Neural cell (in vitro differentiated cells): ENCODE data around the gene CDH1. TPM values are rescaled to one million over a fixed set of nuclear protein-coding genes. Genes with fewer than 3 reads are reported as not detected.

Experiments used
- H2AFZ ChIP-seq: fragments of 200-600, 300-800 bp; sonication (generic), shearing (Covaris generic); 2 replicates; pipeline ENCODE4 v1.6.0; 2014; ENCODE audit warnings: low read depth, mild to moderate bottlenecking, antibody characterized with exemption, low read length, moderate library complexity
- H3F3A ChIP-seq: fragments of 200-600 bp; shearing (Covaris generic); 2 replicates; pipeline ENCODE4 v1.6.1; 2016; ENCODE audit warnings: mild to moderate bottlenecking, moderate library complexity, mixed read lengths, antibody characterized with exemption, low read length; ENCODE audit not compliant: insufficient read depth, poor library complexity, severe bottlenecking
- H3K27ac ChIP-seq: fragments of 200-600, 300-800 bp; sonication (generic), shearing (Covaris generic); 2 replicates; pipeline ENCODE4 v1.5.1; 2014; ENCODE audit warnings: mild to moderate bottlenecking, low read length, moderate library complexity
- H3K27me3 ChIP-seq: fragments of 300-800, 200-600 bp; sonication (generic), shearing (Covaris generic); 2 replicates; pipeline ENCODE4 v1.6.0; 2014; ENCODE audit warnings: mild to moderate bottlenecking, low read depth, low read length, moderate library complexity; ENCODE audit not compliant: insufficient read depth
- H3K36me3 ChIP-seq: fragments of 300-800, 200-600 bp; sonication (generic), shearing (Covaris generic); 2 replicates; pipeline ENCODE4 v1.5.1; 2014; ENCODE audit warnings: mild to moderate bottlenecking, antibody characterized with exemption, low read length, moderate library complexity; ENCODE audit not compliant: insufficient read depth
- H3K4me2 ChIP-seq: fragments of 300-800, 200-600 bp; sonication (generic), shearing (Covaris generic); 2 replicates; pipeline ENCODE4 v1.6.0; 2014; ENCODE audit warnings: mild to moderate bottlenecking, low read length
- H3K4me3 ChIP-seq: fragments of 300-800, 200-600 bp; sonication (generic), shearing (Covaris generic); 2 replicates; pipeline ENCODE4 v1.5.1; 2014; ENCODE audit warnings: mild to moderate bottlenecking, low read length, moderate library complexity
- H3K79me2 ChIP-seq: fragments of 200-600 bp; shearing (Covaris generic); replicated peaks from 2 replicates; pipeline ENCODE4 v1.6.0; 2014; ENCODE audit warnings: mild to moderate bottlenecking, low read length, moderate library complexity; ENCODE audit not compliant: insufficient read depth
- H3K9ac ChIP-seq: fragments of 300-800, 200-600 bp; sonication (generic), shearing (Covaris generic); 2 replicates; pipeline ENCODE4 v1.6.1; 2016; ENCODE audit warnings: mild to moderate bottlenecking, low read length, mixed read lengths
- H3K9me2 ChIP-seq: fragments of 200-600 bp; shearing (Covaris generic); 2 replicates; pipeline ENCODE4 v1.6.1; 2016; ENCODE audit warnings: mild to moderate bottlenecking, low read length, mixed read lengths; ENCODE audit not compliant: insufficient read depth
- H3K9me3 ChIP-seq: fragments of 200-600, 300-800 bp; sonication (generic), shearing (Covaris generic); 2 replicates; pipeline ENCODE4 v1.6.1; 2016; ENCODE audit warnings: mild to moderate bottlenecking, mixed run types, low read length, moderate library complexity, mixed read lengths
- H4K20me1 ChIP-seq: fragments of 200-600 bp; shearing (Covaris generic); 2 replicates; pipeline ENCODE4 v1.6.1; 2016; ENCODE audit warnings: mild to moderate bottlenecking, mixed run types; ENCODE audit not compliant: insufficient read depth
- CTCF ChIP-seq: fragments of 450-650 bp; IDR thresholded peaks from 2 replicates; pipeline ENCODE4 v1.5.1; 2014; ENCODE audit warnings: antibody characterized with exemption, mild to moderate bottlenecking, moderate library complexity; ENCODE audit not compliant: poor library complexity, severe bottlenecking
- EP300 ChIP-seq: fragments of 450-650 bp; conservative IDR thresholded peaks from 2 replicates; pipeline ENCODE4 v1.6.1; 2014; ENCODE audit warnings: antibody characterized with exemption, mild to moderate bottlenecking, moderate library complexity; ENCODE audit not compliant: poor library complexity, severe bottlenecking
- EZH2 ChIP-seq: fragments of 200-600, 300-800 bp; shearing (Covaris generic), sonication (generic); IDR thresholded peaks from 2 replicates; pipeline ENCODE4 v1.6.1; 2014; ENCODE audit warnings: antibody characterized with exemption, low read length, borderline replicate concordance, mild to moderate bottlenecking; ENCODE audit not compliant: insufficient read depth, poor library complexity, severe bottlenecking
- MXI1 ChIP-seq: fragments of 450-650 bp; conservative IDR thresholded peaks from 2 replicates; pipeline ENCODE4 v1.6.1; 2014; ENCODE audit warnings: antibody characterized with exemption, mild to moderate bottlenecking; ENCODE audit not compliant: poor library complexity, severe bottlenecking
- POLR2AphosphoS5 ChIP-seq: IDR thresholded peaks from 2 replicates; pipeline ENCODE4 v1.6.1; 2012
- RAD21 ChIP-seq: fragments of 450-650 bp; conservative IDR thresholded peaks from 2 replicates; pipeline ENCODE4 v1.6.1; 2014; ENCODE audit warnings: antibody characterized with exemption, mild to moderate bottlenecking, moderate library complexity
- REST ChIP-seq: IDR thresholded peaks from 2 replicates; pipeline ENCODE4 v1.6.1; 2012; ENCODE audit warnings: borderline replicate concordance
- SMC3 ChIP-seq: fragments of 450-650 bp; conservative IDR thresholded peaks from 2 replicates; pipeline ENCODE4 v1.6.1; 2014; ENCODE audit warnings: antibody characterized with exemption, mild to moderate bottlenecking, moderate library complexity; ENCODE audit not compliant: poor library complexity
- TAF1 ChIP-seq: IDR thresholded peaks from 2 replicates; pipeline ENCODE4 v1.6.1; 2012; ENCODE audit warnings: low read depth
- polyA plus RNA-seq: library from polyadenylated mRNA; depleted of rRNA; stranded (reverse); fragments of >200 nt; gene quantifications from 2 replicates; pipeline ENCODE4 v1.2.3, GENCODE V29; 2014

Gene CDH1
- polyA plus RNA-seq, 1 donor from 2014 or later, result 1.2 TPM

- Histone ChIP-seq H3K9ac (no peak overlapping the region), H3F3A (no peaks in the 10 kb centered on the region), H3K4me2 (no peak overlapping the region), H3K79me2 (no peaks in the 10 kb centered on the region), H4K20me1 (no peaks in the 10 kb centered on the region), H2AFZ (no peak overlapping the region), H3K9me2 (no peaks in the 10 kb centered on the region), H3K27me3 (no peaks in the 10 kb centered on the region), H3K4me3 (no peak overlapping the region), H3K9me3 (no peaks in the 10 kb centered on the region), H3K36me3 (no peaks in the 10 kb centered on the region), H3K27ac (no peak overlapping the region)
- no peak for TF ChIP-seq SMC3
These were observed 12.3 kb downstream of the CDH1 start for GRCh38 chr16:68749432-68749831.

GRCh38 chr16:68750193-68750695 lies 13.2 kb downstream of the CDH1 start:
- H3K36me3 ChIP-seq, result no peaks in the 10 kb centered on the region
- no peak overlapping the region for H3K27ac ChIP-seq
- no peaks in the 10 kb centered on the region for H3K9me2 ChIP-seq
- H3K9me3 ChIP-seq, result no peaks in the 10 kb centered on the region
- TF ChIP-seq REST (no peak), EP300 (no peak), EZH2 (no peak), CTCF (no peak), MXI1 (no peak), RAD21 (no peak), POLR2AphosphoS5 (no peak), SMC3 (no peak), TAF1 (no peak)
- no peaks in the 10 kb centered on the region for H3F3A ChIP-seq
- no peak overlapping the region for H3K4me2 ChIP-seq
- no peaks in the 10 kb centered on the region for H3K27me3 ChIP-seq
- H4K20me1 ChIP-seq, result no peaks in the 10 kb centered on the region
- no peak overlapping the region for H3K4me3 ChIP-seq
- no peaks in the 10 kb centered on the region for H3K79me2 ChIP-seq
- no peak overlapping the region for H3K9ac ChIP-seq
- no peak overlapping the region for H2AFZ ChIP-seq

- Histone ChIP-seq H3K4me3 (no peak overlapping the region), H3F3A (no peaks in the 10 kb centered on the region), H3K4me2 (no peak overlapping the region), H3K9me3 (no peaks in the 10 kb centered on the region), H4K20me1 (no peaks in the 10 kb centered on the region), H3K36me3 (no peaks in the 10 kb centered on the region), H3K27me3 (no peaks in the 10 kb centered on the region), H3K79me2 (no peaks in the 10 kb centered on the region), H3K27ac (no peak overlapping the region), H3K9me2 (no peaks in the 10 kb centered on the region), H2AFZ (no peak overlapping the region), H3K9ac (no peak overlapping the region)
- no peak for TF ChIP-seq RAD21
- no peak for TF ChIP-seq EP300
- no peak for TF ChIP-seq TAF1
- TF ChIP-seq EZH2, result no peak
- TF ChIP-seq POLR2AphosphoS5, result no peak
- no peak for TF ChIP-seq MXI1
- TF ChIP-seq REST, result no peak
- no peak for TF ChIP-seq SMC3
- no peak for TF ChIP-seq CTCF
These were observed 14.1 kb downstream of the CDH1 start for GRCh38 chr16:68751160-68751559.
